ENCODE results near the gene PPP5C. TPM values are rescaled to one million over a fixed set of nuclear protein-coding genes. Genes with fewer than 3 reads are reported as not detected.

PPP5C gene
- total and polyA plus RNA-seq, 2 of the 13 experiments (the other 11 are each of a cell fraction or from before 2014, with no cell fraction given) = 41.6 to 67.9 TPM

GRCh38 chr19:46404055-46404752, 57.3 kb downstream of the PPP5C start (continued):
- TF ChIP-seq ZBED4 (CRISPR knock-in tag; IDR thresholded peaks at IDR 0.05; ENCODE audit: borderline replicate concordance) = no peak; the same call in 1 of the 2 replicates
- 0 out of 2 replicates have a peak, but pooled peaks have one; percentile 7 for TF ChIP-seq E2F1 (CRISPR knock-in tag; IDR thresholded peaks at IDR 0.05)
- TF ChIP-seq ZNF407 (CRISPR knock-in tag; IDR thresholded peaks at IDR 0.05; ENCODE audit: not compliant biosample characterization) = peak; percentile 85
- no peak for TF ChIP-seq ZNF282 (IDR thresholded peaks at IDR 0.05; ENCODE audit: partially characterized antibody)
- TF ChIP-seq ZBTB7A (CRISPR knock-in tag; IDR thresholded peaks at IDR 0.05) = peak; percentile 27; the same call in 1 of the 2 replicates
- no peak for TF ChIP-seq ZNF597 (CRISPR knock-in tag; IDR thresholded peaks at IDR 0.05)
- peak; percentile 5; the same call in 1 of the 2 replicates for TF ChIP-seq ZBTB3 (CRISPR knock-in tag; IDR thresholded peaks at IDR 0.05; ENCODE audit: borderline replicate concordance, low read depth)
- no peak for TF ChIP-seq ZNF576 (CRISPR knock-in tag; IDR thresholded peaks at IDR 0.05)
- peak; percentile 78 for TF ChIP-seq UBTF (CRISPR knock-in tag; IDR thresholded peaks at IDR 0.05)
